ENCODE data around the gene NUP54.

NUP54 gene

DNA sequence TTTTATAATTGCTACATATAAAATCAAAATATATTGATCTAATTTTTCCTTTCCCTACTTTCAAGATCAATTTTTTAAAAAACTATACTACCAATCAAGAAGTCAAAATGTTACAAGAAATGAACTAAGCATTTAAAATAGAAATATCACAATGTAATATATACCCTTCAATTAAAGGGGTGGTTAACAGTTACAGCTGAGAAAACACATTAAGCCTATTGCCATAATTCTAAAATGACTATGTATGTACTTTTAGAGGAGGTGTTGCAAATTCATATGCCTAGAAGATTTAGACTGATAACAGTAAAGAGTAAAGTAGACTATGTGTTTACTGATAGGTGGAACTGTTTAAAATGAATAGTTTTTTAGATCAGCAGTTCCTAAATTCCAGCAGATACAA lies 3.7 kb downstream of the NUP54 start:
- no peak for DNase-seq

- no peak for DNase-seq
Observed at GRCh38 chr4:76141241-76141640, 7.0 kb downstream of the NUP54 start.

DNA sequence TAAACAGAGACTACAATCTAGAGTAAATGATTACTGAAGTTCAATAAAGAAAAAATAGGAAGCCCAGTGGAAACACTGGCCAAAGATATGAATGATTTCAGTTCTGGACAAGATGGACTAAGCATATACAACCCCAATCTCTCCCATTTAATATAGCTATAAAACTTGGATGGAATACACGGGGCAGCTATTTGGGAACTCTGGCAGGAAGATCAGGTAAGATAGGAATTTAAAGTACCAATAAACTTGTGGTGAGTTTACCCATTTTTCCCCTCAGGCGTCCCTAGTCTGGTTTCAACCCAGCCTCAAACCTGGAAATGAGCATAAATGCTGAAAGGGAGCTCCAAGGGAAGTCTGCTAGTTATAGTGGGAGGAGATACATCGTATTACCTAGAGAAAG lies 20.4 kb downstream of the NUP54 start:
- DNase-seq: no peak

DNA sequence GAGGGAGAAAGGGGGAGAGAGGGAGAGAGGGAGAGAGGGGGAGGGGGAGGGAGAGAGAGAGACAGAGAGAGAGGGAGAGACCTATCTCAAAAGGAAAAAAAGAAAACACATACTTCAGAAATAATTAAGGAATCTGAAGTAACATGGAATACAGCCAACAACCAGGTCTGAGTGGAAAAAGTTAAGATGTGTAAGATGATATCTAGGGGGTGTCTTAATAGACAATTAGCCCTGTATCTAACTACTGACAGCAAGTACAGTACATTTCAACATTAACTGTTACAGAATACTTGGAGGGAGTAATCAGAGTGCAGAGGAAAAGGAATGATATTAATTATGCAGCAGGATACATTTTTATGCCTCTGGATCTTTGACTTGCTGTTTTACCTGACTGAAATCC lies 22.4 kb downstream of the NUP54 start:
- no peak for DNase-seq

- DNase-seq: no peak
Observed at GRCh38 chr4:76120199-76120598, 28.0 kb downstream of the NUP54 start.

DNA sequence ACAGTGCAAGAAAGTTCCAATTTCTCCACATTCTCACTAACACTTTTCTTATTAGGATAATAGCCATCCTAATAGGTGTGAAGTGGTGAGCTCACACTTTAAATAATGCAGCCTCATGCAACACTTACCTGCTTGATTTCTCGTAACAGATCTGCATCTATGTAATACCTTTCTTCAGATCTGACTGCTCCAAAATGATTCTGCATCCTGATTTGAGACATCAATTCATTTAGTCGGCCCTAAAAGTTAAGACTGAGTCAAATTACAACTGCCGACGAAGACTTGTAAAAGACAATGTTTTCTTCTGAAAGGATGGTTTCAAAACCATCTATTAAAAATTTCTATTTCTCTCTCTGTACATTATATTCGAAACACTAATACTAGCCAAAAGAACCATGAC lies 30.7 kb downstream of the NUP54 start:
- DNase-seq: no peak

DNA sequence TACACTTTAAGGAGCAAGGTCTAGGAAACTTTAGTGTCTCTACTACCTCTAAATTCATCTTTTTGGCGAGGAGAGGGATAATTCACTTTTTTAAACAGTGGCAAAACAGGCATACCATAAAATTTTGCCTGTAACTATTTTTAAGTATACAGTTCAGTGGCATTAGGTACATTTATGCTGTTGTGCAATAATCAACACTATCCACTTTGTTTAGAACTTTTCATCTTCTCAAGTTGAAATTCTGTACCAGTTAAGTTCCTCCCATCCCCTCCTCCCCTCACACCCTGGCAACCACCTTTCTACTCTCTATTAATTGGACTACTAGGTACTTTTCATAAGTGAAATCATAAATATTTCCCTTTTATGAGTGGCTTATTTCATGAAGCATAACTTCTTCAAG lies 31.4 kb downstream of the NUP54 start:
- no peak for DNase-seq

GRCh38 chr4:76108467-76109181 lies 39.6 kb downstream of the NUP54 start:
- no peak for DNase-seq

GRCh38 chr4:76106442-76106841 lies 41.8 kb downstream of the NUP54 start:
- no peak for DNase-seq

- DNase-seq: no peak
Observed at GRCh38 chr4:76105652-76106051, 42.5 kb downstream of the NUP54 start.

GRCh38 chr4:76096076-76096475 lies 52.1 kb downstream of the NUP54 start:
- no peak for DNase-seq

GRCh38 chr4:76095568-76095967 lies 52.6 kb downstream of the NUP54 start:
- no peak for DNase-seq

GRCh38 chr4:76091052-76091451 lies 57.1 kb downstream of the NUP54 start:
- no peak for DNase-seq

GRCh38 chr4:76090241-76090691 lies 57.9 kb downstream of the NUP54 start:
- DNase-seq: no peak

DNA sequence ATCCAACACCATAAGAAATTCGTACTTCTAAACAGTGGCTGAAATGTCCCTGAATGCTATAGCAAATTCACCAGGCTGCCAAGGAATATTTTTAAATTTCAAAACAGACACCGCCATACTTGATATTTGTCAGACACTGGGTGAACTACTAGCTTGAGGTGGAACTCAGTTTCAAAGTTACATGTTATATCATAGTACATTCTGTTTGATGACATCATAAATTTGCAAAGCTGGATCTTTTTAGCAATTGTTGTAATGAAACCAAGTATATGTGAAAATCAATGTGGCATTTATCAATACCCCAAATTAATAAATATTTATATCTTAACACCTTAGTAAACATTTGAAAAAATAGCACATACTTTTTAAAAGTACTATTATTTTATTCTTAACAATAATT lies 59.5 kb downstream of the NUP54 start:
- no peak for DNase-seq

- peak; percentile 4 for DNase-seq
Observed at GRCh38 chr4:76087007-76087769, 61.0 kb downstream of the NUP54 start.

DNA sequence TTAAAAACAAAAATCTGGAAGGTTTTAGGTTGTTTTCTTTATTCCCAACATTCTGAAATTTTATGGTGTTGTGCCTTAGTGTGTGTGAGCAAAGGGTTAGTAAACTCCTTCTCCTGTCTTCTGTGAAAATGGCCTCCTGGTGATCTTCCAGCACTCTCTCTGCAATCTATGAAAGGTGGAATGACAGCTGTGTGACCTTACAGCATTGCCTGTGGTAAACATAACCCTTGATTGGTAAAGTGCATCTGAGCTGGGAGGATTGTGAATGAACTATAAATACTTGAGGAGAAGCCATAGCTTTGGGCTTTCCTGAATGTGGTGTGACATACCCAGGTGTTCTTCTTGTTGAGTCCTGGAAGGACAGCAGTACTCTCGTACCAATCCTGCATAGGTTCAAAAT lies 63.7 kb downstream of the NUP54 start:
- DNase-seq: no peak

- DNase-seq: no peak
Observed at GRCh38 chr4:76083386-76083988, 64.7 kb downstream of the NUP54 start.

DNA sequence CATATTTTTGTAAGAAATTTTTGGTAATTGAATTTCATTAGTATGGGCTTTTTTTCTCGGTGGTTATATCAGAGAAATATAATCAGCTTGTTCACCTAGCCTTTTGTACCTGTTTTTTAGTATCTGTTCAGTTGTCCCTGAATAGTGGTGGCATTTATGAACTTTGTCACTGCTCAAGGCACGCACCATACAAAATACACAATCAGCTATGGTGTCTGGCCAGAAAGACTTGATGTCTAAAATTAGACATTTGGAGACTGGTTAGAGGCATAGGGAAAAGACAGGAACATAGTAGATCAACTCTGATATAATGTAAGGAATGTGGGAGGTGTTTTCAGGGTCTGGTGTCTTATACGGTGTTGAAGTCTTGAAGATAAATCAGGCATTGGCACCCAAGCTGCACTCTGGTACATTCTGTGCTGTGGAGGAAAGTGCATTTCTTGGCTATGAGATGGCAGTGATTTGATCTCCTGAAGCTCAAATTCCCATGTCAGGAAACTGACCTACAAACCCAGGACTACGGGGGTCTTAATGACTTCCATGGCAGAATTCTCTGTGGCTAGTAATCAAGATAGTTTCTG lies 70.1 kb downstream of the NUP54 start:
- DNase-seq: no peak

GRCh38 chr4:76074993-76075600 lies 73.1 kb downstream of the NUP54 start:
- DNase-seq: no peak

DNA sequence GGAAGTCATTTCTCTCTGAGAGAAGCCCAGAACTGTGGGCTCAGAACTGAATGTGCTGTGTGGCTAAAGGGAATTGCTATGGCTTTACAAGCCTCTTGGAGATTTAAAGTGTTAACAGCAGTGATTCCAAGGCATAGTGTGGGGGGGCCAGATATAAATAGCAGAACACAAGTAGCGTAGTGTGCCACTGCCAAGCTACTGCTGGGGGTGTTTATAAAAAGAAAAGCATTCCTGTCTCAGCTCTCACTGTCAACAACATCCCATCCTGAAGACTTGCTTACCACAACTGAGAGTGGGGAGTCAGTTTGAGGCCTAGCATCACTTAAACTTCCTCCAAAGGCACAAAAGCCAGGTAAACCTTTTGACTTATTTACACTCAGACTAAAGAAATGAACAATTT lies 73.7 kb downstream of the NUP54 start, which contains the start of gene ART3:
ART3 (plus strand) TSS at position 242 of the 400 bp plus-strand sequence. CDS start 1,181 bp downstream, outside the sequence.
- no peak for DNase-seq

DNA sequence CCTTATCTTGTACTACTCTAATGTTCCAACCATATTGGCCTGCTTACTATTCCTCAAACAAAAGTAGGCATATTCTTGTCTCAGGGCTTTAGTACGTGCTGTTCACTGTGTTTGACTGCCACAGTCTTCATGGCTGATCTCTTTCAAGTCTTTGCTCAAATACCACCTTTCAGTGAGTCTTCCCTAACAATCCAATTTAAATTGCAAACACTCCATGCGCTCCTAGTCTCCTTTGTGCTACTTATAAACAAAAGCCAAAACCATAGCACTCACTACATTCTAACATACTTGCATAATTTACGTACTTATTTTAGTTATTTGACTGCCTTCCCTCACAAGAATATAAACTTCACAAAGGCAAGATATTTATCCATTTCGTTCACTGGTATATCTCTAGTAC lies 75.4 kb downstream of the NUP54 start:
- no peak for DNase-seq

GRCh38 chr4:76067652-76068286 lies 80.4 kb downstream of the NUP54 start:
- DNase-seq: peak; percentile 12

Data from DMS 273 treated with DMSO at 0.1 percent for 48 hours (cell line).